NCI-H2227 (cell line): ENCODE measurements around the gene TRAPPC3.

ENCODE experiments used
- DNase-seq: peaks from one replicate; lab custom pipeline; 2025; ENCODE audit not compliant: unreplicated experiment; lab: John Stamatoyannopoulos, UW

The TRAPPC3 gene

GRCh38 chr1:36128126-36128904 lies 21.0 kb downstream of the TRAPPC3 start:
- no peak for DNase-seq

GRCh38 chr1:36126797-36127500 lies 22.3 kb downstream of the TRAPPC3 start:
- no peak for DNase-seq

- DNase-seq, result no peak
Observed at GRCh38 chr1:36126005-36126716, 23.1 kb downstream of the TRAPPC3 start.

GRCh38 chr1:36125129-36125991 lies 23.9 kb downstream of the TRAPPC3 start, which contains the start of gene COL8A2:
TSS of gene COL8A2 (minus strand) at chr1:36125222. CDS start at chr1:36100242, 24,980 bp downstream.
- no peak for DNase-seq

GRCh38 chr1:36124404-36125128 lies 24.7 kb downstream of the TRAPPC3 start:
- DNase-seq, result no peak

- DNase-seq, result no peak
Observed at GRCh38 chr1:36123356-36123755, 25.9 kb downstream of the TRAPPC3 start.

GRCh38 chr1:36122062-36123030 lies 26.9 kb downstream of the TRAPPC3 start:
- peak; percentile 25 for DNase-seq

GRCh38 chr1:36119456-36119855 lies 29.8 kb downstream of the TRAPPC3 start:
- no peak for DNase-seq

GRCh38 chr1:36118447-36119204 lies 30.7 kb downstream of the TRAPPC3 start:
- DNase-seq, result no peak

GRCh38 chr1:36116901-36117300 lies 32.4 kb downstream of the TRAPPC3 start:
- no peak for DNase-seq

GRCh38 chr1:36115931-36116330 lies 33.4 kb downstream of the TRAPPC3 start:
- DNase-seq, result no peak

- no peak for DNase-seq
Observed at GRCh38 chr1:36115200-36115669, 34.1 kb downstream of the TRAPPC3 start.

GRCh38 chr1:36114371-36114770 lies 34.9 kb downstream of the TRAPPC3 start:
- DNase-seq, result no peak

GRCh38 chr1:36112823-36113222 lies 36.5 kb downstream of the TRAPPC3 start:
- no peak for DNase-seq

- no peak for DNase-seq
Observed at GRCh38 chr1:36111151-36111550, 38.1 kb downstream of the TRAPPC3 start.

- no peak for DNase-seq
Observed at GRCh38 chr1:36109041-36109679, 40.1 kb downstream of the TRAPPC3 start.

GRCh38 chr1:36108314-36108713 lies 41.0 kb downstream of the TRAPPC3 start:
- no peak for DNase-seq

- DNase-seq, result no peak
Observed at GRCh38 chr1:36107394-36107793, 41.9 kb downstream of the TRAPPC3 start.
